HepG2 (cell line): ENCODE measurements around the gene RALB. TPM values are rescaled to one million over a fixed set of nuclear protein-coding genes. Genes with fewer than 3 reads are reported as not detected.

ENCODE experiments used
- ATAC-seq: fragments of 200-7000 bp; cut with Tn5 transposase; 3 replicates; pipeline ENCODE4 v1.9.1; 2020; ENCODE audit warnings: mild to moderate bottlenecking, moderate library complexity
- BruUV-seq: library from RNA; stranded (reverse); fragments of 400-500 nt; replicated peaks from 2 replicates; lab custom pipeline; 2021; lab: Mats Ljungman, UMichigan
- CTCF ChIA-PET: fragments of 300-600 bp; formaldehyde crosslinking; extraction: SDS; loops from one replicate; lab custom pipeline; 2021; ENCODE audit warnings: low total read pairs, inconsistent platforms, low intra/inter-chr PET ratio; lab: Yijun Ruan, JAX
- POLR2A ChIA-PET: fragments of 350-600 bp; sonication (Branson Sonifier 250); formaldehyde crosslinking; loops from one replicate; lab custom pipeline; 2020; ENCODE audit warnings: antibody characterized with exemption, inconsistent platforms; lab: Yijun Ruan, JAX
- DNase-seq: peaks from one replicate; pipeline ENCODE4 v3.0.0-alpha.2; 2015; ENCODE audit warnings: low spot score
- FAIRE-seq: peaks from 3 replicates; lab custom pipeline; 2011; peaks lifted over from hg19 to GRCh38; lab: Jason Lieb, UNC
- H2AFZ ChIP-seq: one replicate; pipeline ENCODE4 v1.6.1; 2011; ENCODE audit warnings: low read length, inconsistent platforms
- H3K27ac ChIP-seq: fragments of 300-600 bp; 3 replicates; pipeline ENCODE4 v1.8.0; 2011; ENCODE audit warnings: mixed run types, mild to moderate bottlenecking, mixed read lengths, low read length, inconsistent platforms; ENCODE audit not compliant: insufficient read depth; ENCODE audit errors: extremely low read length
- H3K27me3 ChIP-seq, 2 experiments: fragments of 200-600 bp in 1 of 2; 2 replicates in 1 of 2; 3 replicates in 1 of 2; pipeline versions ENCODE4 v1.6.0 to v1.8.0; 2011; ENCODE audit warnings: low read length in 2 of 2, mild to moderate bottlenecking in 2 of 2, moderate library complexity in 2 of 2, inconsistent platforms in 1 of 2; ENCODE audit not compliant: insufficient read depth in 2 of 2, control insufficient read depth in 1 of 2
- H3K36me3 ChIP-seq, 2 experiments: fragments of 200-600 bp in 1 of 2; replicated peaks in 1 of 2; 2 replicates in 1 of 2; 3 replicates in 1 of 2; pipeline versions ENCODE4 v1.5.1 to v1.8.0; 2011; ENCODE audit warnings: low read length in 2 of 2, inconsistent platforms in 1 of 2; ENCODE audit not compliant: insufficient read depth in 2 of 2, control insufficient read depth in 1 of 2
- H3K4me1 ChIP-seq: 2 replicates; pipeline ENCODE4 v1.5.1; 2012; ENCODE audit warnings: low read length, inconsistent platforms; ENCODE audit not compliant: insufficient read depth
- H3K4me2 ChIP-seq: 2 replicates; pipeline ENCODE4 v1.6.0; 2011; ENCODE audit warnings: low read depth, low read length, inconsistent platforms
- H3K4me3 ChIP-seq, 3 experiments: fragments of 200-600 bp in 1 of 3; sonication (generic), shearing (Covaris generic) in 1 of 3; replicated peaks in 1 of 3; 2 replicates each; pipeline ENCODE4 v1.5.1; 2011 to 2016; ENCODE audit warnings: low read length in 3 of 3, inconsistent platforms in 2 of 3, low read depth in 2 of 3, mild to moderate bottlenecking in 2 of 3, control low read depth in 1 of 3, mixed read lengths in 1 of 3; ENCODE audit not compliant: insufficient read depth in 1 of 3
- H3K79me2 ChIP-seq: one replicate; pipeline ENCODE4 v1.6.1; 2011; ENCODE audit warnings: low read length, inconsistent platforms; ENCODE audit not compliant: insufficient read depth
- H3K9ac ChIP-seq: 2 replicates; pipeline ENCODE4 v1.6.0; 2011; ENCODE audit warnings: mild to moderate bottlenecking, low read depth, low read length, inconsistent platforms; ENCODE audit not compliant: insufficient read depth
- H3K9me3 ChIP-seq: 2 replicates; pipeline ENCODE4 v1.5.1; 2012; ENCODE audit warnings: mild to moderate bottlenecking, low read length
- H4K20me1 ChIP-seq: 2 replicates; pipeline ENCODE4 v1.6.0; 2011; ENCODE audit warnings: inconsistent platforms, mild to moderate bottlenecking, low read length, moderate library complexity; ENCODE audit not compliant: insufficient read depth
- ADNP ChIP-seq: sonication (generic); formaldehyde crosslinking; IDR thresholded peaks from 2 replicates; pipeline ENCODE4 v1.4.0; 2020; ENCODE audit warnings: missing genetic modification reagents
- CCAR2 ChIP-seq: fragments of 200-400 bp; formaldehyde crosslinking; optimal IDR thresholded peaks from 2 replicates; pipeline ENCODE3; 2018; ENCODE audit warnings: low read depth, mild to moderate bottlenecking, low read length, moderate library complexity
- CHCHD3 ChIP-seq: sonication (generic); formaldehyde crosslinking; IDR thresholded peaks from 2 replicates; pipeline ENCODE4 v1.8.0; 2022; ENCODE audit warnings: mild to moderate bottlenecking, missing genetic modification reagents, moderate library complexity
- IRF2 ChIP-seq: IDR thresholded peaks from 2 replicates; pipeline ENCODE4 v1.6.1; 2018; ENCODE audit warnings: missing genetic modification reagents, missing compliant biosample characterization
- ISL2 ChIP-seq: sonication (generic); formaldehyde crosslinking; IDR thresholded peaks from 2 replicates; pipeline ENCODE4 v1.5.0; 2020; ENCODE audit warnings: missing genetic modification reagents
- MED1 ChIP-seq: sonication (generic); formaldehyde crosslinking; IDR thresholded peaks from 2 replicates; pipeline ENCODE4 v1.4.0; 2020; ENCODE audit warnings: missing genetic modification reagents
- NFKBIZ ChIP-seq: IDR thresholded peaks from 2 replicates; pipeline ENCODE4 v1.6.1; 2018; ENCODE audit warnings: missing genetic modification reagents, missing compliant biosample characterization
- PTBP1 ChIP-seq: fragments of 200-400 bp; formaldehyde crosslinking; IDR thresholded peaks from 2 replicates; pipeline ENCODE4 v1.6.1; 2018; ENCODE audit warnings: low read length, low read depth; ENCODE audit not compliant: poor library complexity, severe bottlenecking
- RFXANK ChIP-seq: IDR thresholded peaks from 2 replicates; pipeline ENCODE4 v1.6.1; 2016
- SCMH1 ChIP-seq: sonication (generic); formaldehyde crosslinking; IDR thresholded peaks from 2 replicates; pipeline ENCODE4 v1.9.0; 2021; ENCODE audit warnings: missing genetic modification reagents, mild to moderate bottlenecking, borderline replicate concordance
- SMC3 ChIP-seq: IDR thresholded peaks from 2 replicates; pipeline ENCODE4 v1.6.1; 2011; ENCODE audit warnings: low read length, improper control_type of control experiment
- TARDBP ChIP-seq: sonication (generic); formaldehyde crosslinking; IDR thresholded peaks from 2 replicates; pipeline ENCODE4 v1.8.0; 2022; ENCODE audit warnings: mild to moderate bottlenecking, missing genetic modification reagents
- ZBTB38 ChIP-seq: sonication (generic); formaldehyde crosslinking; IDR thresholded peaks from 2 replicates; pipeline ENCODE4 v1.5.1; 2020; ENCODE audit warnings: mild to moderate bottlenecking, missing genetic modification reagents
- ZFY ChIP-seq: sonication (generic); formaldehyde crosslinking; IDR thresholded peaks from 2 replicates; pipeline ENCODE4 v1.4.0; 2020; ENCODE audit warnings: missing genetic modification reagents
- ZKSCAN5 ChIP-seq: sonication (generic); formaldehyde crosslinking; IDR thresholded peaks from 2 replicates; pipeline ENCODE4 v1.5.1; 2020; ENCODE audit warnings: mild to moderate bottlenecking, missing genetic modification reagents
- ZNF350 ChIP-seq: sonication (generic); formaldehyde crosslinking; IDR thresholded peaks from 2 replicates; pipeline ENCODE4 v1.4.0; 2020; ENCODE audit warnings: mild to moderate bottlenecking, low read depth, missing genetic modification reagents, borderline replicate concordance
- ZNF605 ChIP-seq: sonication (generic); formaldehyde crosslinking; IDR thresholded peaks from 2 replicates; pipeline ENCODE4 v1.8.0; 2022; ENCODE audit warnings: mild to moderate bottlenecking, missing genetic modification reagents
- WGBS: methylation state at CpG from one replicate; pipeline ENCODE4 v1.1.6; 2017; ENCODE audit warnings: low lambda C conversion rate; 5-methylcytosine and 5-hydroxymethylcytosine counted together
- in situ Hi-C: cut with HindIII; loops from 2 replicates; pipeline ENCODE4 v1.10.0; 2017; ENCODE audit warnings: low pct_unique_long_range_greater_than_20kb; ENCODE audit not compliant: extremely low pct_ligation_motif_present
- intact Hi-C: fragments of 100-400 bp; cut with micrococcal nuclease; formaldehyde crosslinking; loops from one replicate; pipeline ENCODE4 v1.10.0; 2022; ENCODE audit not compliant: unreplicated experiment
- polyA plus RNA-seq, 8 experiments: library from polyadenylated mRNA; depleted of rRNA in 3 of 8; stranded (reverse) in 7 of 8; unstranded in 1 of 8; fragments of >200 nt; fragmentation: Illumina TruSeq in 4 of 8; extraction: Trizol in 4 of 8; gene quantifications; 2 replicates each; pipeline versions ENCODE4 v1.2.1 to v1.2.3, GENCODE V29; 2011 to 2016; ENCODE audit warnings: low read depth in 4 of 8, missing spikeins in 1 of 8, mixed read lengths in 1 of 8; ENCODE audit not compliant: insufficient read depth in 1 of 8
- total RNA-seq, 5 experiments: library from RNA; depleted of rRNA; stranded (reverse); fragments of >200 nt; fragmentation: Illumina TruSeq; extraction: Trizol; gene quantifications; 2 replicates each; pipeline ENCODE4 v1.2.3, GENCODE V29; 2016; ENCODE audit warnings: low read depth in 1 of 5
- TF ChIP-seq, protein P1 (sequence below): sonication (generic); formaldehyde crosslinking; IDR thresholded peaks from 2 replicates; pipeline ENCODE4 v1.8.0; 2022; ENCODE audit warnings: mild to moderate bottlenecking, missing genetic modification reagents, borderline replicate concordance
- TF ChIP-seq, protein P2 (sequence below): sonication (generic); formaldehyde crosslinking; IDR thresholded peaks from 2 replicates; pipeline ENCODE4 v1.4.0; 2020; ENCODE audit warnings: missing genetic modification reagents

Gene RALB
- total and polyA plus RNA-seq, 2 of the 13 experiments (the other 11 are each of a cell fraction or from before 2014, with no cell fraction given): 37.8 to 43.2 TPM

DNA sequence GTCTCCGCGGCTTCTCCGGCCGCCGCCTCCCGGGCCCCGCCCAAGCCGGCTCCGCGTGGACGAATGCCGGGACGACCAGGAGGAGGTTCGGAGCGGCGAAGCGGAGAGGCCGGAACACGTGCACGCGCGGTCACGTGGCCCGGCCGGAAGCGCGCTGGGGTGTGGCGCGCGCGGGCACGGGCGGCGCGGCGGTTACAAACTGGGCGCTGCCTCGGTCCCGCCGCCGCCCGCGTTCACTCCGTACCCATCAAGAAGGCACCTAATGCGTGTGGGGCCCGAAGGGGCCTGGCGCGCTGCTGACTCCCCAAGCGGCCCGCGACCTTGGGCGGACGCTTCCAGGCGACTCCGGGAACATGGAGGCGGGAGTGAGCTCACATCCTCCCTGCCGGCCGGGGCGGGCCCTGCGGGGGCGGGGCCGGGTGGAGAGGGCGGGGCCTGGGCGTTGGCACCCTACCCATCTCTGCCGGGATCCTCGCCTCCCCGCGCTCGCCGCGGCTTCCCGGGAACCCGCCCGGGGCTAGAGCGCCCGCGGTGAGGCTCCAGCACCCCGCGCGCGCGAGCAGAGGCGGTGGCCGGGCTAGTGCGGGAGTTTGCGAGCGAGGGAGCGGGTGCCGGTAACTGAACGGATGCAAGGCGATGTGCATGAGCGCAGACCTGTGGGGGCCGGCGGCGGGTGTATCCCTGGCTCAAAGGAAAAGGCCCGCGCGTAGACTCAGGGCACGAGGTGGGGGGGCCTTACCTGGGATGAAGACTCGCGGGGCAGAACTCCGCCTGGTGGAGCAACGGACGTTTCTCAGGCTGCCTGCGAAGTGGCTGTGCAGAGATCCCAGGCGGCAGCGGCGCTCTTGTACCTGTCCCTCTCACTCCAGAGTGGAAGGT lies 29.4 kb upstream of the RALB start, which contains the start of gene TMEM185B (continued):
- TF ChIP-seq, protein P1, sequence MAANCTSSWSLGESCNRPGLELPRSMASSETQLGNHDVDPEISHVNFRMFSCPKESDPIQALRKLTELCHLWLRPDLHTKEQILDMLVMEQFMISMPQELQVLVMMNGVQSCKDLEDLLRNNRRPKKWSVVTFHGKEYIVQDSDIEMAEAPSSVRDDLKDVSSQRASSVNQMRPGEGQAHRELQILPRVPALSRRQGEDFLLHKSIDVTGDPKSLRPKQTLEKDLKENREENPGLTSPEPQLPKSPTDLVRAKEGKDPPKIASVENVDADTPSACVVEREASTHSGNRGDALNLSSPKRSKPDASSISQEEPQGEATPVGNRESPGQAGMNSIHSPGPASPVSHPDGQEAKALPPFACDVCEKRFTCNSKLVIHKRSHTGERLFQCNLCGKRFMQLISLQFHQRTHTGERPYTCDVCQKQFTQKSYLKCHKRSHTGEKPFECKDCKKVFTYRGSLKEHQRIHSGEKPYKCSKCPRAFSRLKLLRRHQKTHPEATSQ (CRISPR knock-in tag): no peak
- no peak for TF ChIP-seq PTBP1

DNA sequence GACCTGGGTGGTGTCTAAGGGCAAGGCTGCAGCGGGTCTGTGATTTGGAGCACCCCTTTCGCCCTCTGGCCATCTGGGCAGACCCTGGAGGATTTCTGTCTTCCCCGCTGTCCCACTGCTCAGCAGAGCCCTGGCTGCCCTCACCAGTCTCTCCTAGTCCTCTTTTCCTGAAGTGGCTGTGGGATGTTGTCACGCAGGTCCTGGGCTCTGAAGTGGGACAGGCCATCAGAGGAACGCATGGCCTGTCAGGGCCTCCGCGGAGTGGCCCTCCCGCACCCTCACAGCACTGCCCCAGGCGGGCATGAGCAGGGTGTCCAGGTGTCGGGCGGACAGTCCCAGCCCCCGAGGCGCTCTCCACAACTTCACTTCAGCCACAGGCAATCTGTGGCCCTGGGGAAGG lies 28.4 kb upstream of the RALB start:
- H3K27ac ChIP-seq: no peak overlapping the region
- 58% methylated on average over 13 of the region's 13 CpGs for WGBS
- in situ Hi-C loops: no loop called here
- CTCF ChIA-PET: no interaction called here
- ATAC-seq (peak; percentile 8), FAIRE-seq (no peak), DNase-seq (no peak)
- H3K9ac ChIP-seq: peak overlapping the region; percentile 57; the same call in 1 of the 2 replicates
- no peaks in the 10 kb centered on the region for H3K36me3 ChIP-seq
- H3K4me3 ChIP-seq: peak overlapping the region in 2 of 3 experiments; percentile 70 to 81; a peak in 4 of 6 replicates
- H3K27me3 ChIP-seq: peaks cover 14 to 38% of the 10 kb centered on the region in 2 experiments; a peak in 4 of 5 replicates
- no peaks in the 10 kb centered on the region for H4K20me1 ChIP-seq
- no peaks in the 10 kb centered on the region for H3K9me3 ChIP-seq
- peak overlapping the region; percentile 98 for H3K4me2 ChIP-seq
- no TSS peak for BruUV-seq
- peak overlapping the region; percentile 55 for H2AFZ ChIP-seq
- POLR2A ChIA-PET: no interaction called here
- intact Hi-C loops: no loop called here
- no peaks in the 10 kb centered on the region for H3K79me2 ChIP-seq
- peaks cover 72% of the 10 kb centered on the region for H3K4me1 ChIP-seq
- TF ChIP-seq ZNF350 (CRISPR knock-in tag) (no peak), CCAR2 (no peak), ISL2 (CRISPR knock-in tag) (no peak), RFXANK (CRISPR knock-in tag) (no peak), IRF2 (CRISPR knock-in tag) (no peak), ZNF605 (no peak), ZFY (CRISPR knock-in tag) (0 out of 2 replicates have a peak, but pooled peaks have one; percentile 33), ZKSCAN5 (CRISPR knock-in tag) (no peak), CHCHD3 (no peak), SMC3 (no peak), ADNP (CRISPR knock-in tag) (no peak), ZBTB38 (CRISPR knock-in tag) (0 out of 2 replicates have a peak, but pooled peaks have one; percentile 55), MED1 (CRISPR knock-in tag) (no peak), NFKBIZ (CRISPR knock-in tag) (no peak), SCMH1 (no peak), TARDBP (CRISPR knock-in tag) (0 out of 2 replicates have a peak, but pooled peaks have one; percentile 17)
- TF ChIP-seq, protein P2, sequence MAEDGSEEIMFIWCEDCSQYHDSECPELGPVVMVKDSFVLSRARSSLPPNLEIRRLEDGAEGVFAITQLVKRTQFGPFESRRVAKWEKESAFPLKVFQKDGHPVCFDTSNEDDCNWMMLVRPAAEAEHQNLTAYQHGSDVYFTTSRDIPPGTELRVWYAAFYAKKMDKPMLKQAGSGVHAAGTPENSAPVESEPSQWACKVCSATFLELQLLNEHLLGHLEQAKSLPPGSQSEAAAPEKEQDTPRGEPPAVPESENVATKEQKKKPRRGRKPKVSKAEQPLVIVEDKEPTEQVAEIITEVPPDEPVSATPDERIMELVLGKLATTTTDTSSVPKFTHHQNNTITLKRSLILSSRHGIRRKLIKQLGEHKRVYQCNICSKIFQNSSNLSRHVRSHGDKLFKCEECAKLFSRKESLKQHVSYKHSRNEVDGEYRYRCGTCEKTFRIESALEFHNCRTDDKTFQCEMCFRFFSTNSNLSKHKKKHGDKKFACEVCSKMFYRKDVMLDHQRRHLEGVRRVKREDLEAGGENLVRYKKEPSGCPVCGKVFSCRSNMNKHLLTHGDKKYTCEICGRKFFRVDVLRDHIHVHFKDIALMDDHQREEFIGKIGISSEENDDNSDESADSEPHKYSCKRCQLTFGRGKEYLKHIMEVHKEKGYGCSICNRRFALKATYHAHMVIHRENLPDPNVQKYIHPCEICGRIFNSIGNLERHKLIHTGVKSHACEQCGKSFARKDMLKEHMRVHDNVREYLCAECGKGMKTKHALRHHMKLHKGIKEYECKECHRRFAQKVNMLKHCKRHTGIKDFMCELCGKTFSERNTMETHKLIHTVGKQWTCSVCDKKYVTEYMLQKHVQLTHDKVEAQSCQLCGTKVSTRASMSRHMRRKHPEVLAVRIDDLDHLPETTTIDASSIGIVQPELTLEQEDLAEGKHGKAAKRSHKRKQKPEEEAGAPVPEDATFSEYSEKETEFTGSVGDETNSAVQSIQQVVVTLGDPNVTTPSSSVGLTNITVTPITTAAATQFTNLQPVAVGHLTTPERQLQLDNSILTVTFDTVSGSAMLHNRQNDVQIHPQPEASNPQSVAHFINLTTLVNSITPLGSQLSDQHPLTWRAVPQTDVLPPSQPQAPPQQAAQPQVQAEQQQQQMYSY: peak; percentile 33; the same call in 1 of the 2 replicates
